Panc1 (cell line): ENCODE data around the gene ZSCAN31. TPM values are rescaled to one million over a fixed set of nuclear protein-coding genes. Genes with fewer than 3 reads are reported as not detected.

Experiments
- ATAC-seq: fragments of 200-7000 bp; cut with Tn5 transposase; 2 replicates; pipeline ENCODE4 v1.9.1; 2020; ENCODE audit warnings: mild to moderate bottlenecking, moderate library complexity
- BruUV-seq: library from RNA; stranded (reverse); fragments of 400-500 nt; replicated peaks from 2 replicates; lab custom pipeline; 2021; lab: Mats Ljungman, UMichigan
- CTCF ChIA-PET: fragments of 300-600 bp; sonication (Branson Sonifier 250); formaldehyde crosslinking; loops from one replicate; lab custom pipeline; 2022; ENCODE audit warnings: antibody characterized with exemption; lab: Charles Lee
- POLR2A ChIA-PET: fragments of 300-600 bp; sonication (Branson Sonifier 250); formaldehyde crosslinking; loops from one replicate; lab custom pipeline; 2022; ENCODE audit warnings: antibody characterized with exemption; lab: Charles Lee
- DNase-seq: peaks from one replicate; pipeline ENCODE4 v3.0.0-alpha.2; 2010; ENCODE audit warnings: low read depth, low spot score
- H3K27ac ChIP-seq: 2 replicates; pipeline ENCODE4 v1.5.1; 2011; ENCODE audit warnings: mild to moderate bottlenecking, low read length, inconsistent platforms
- H3K27me3 ChIP-seq: fragments of 200-500 bp; sonication (Bioruptor generic); 2 replicates; pipeline ENCODE4 v1.6.0; 2014; ENCODE audit warnings: low read length, inconsistent platforms; ENCODE audit not compliant: control insufficient read depth, insufficient read depth
- H3K36me3 ChIP-seq: fragments of 200-500 bp; sonication (Bioruptor generic); 2 replicates; pipeline ENCODE4 v1.5.1; 2014; ENCODE audit warnings: inconsistent platforms, mild to moderate bottlenecking, low read length, moderate library complexity; ENCODE audit not compliant: control insufficient read depth, insufficient read depth
- H3K4me1 ChIP-seq: 2 replicates; pipeline ENCODE4 v1.5.1; 2011; ENCODE audit warnings: inconsistent platforms, mild to moderate bottlenecking, low read length, moderate library complexity; ENCODE audit not compliant: control insufficient read depth, insufficient read depth
- H3K4me3 ChIP-seq, 2 experiments: 2 replicates each; pipeline ENCODE4 v1.5.1; 2011 to 2012; ENCODE audit warnings: low read depth in 2 of 2, low read length in 2 of 2, mild to moderate bottlenecking in 2 of 2, inconsistent platforms in 1 of 2, moderate library complexity in 1 of 2
- H3K9me3 ChIP-seq: fragments of 200-500 bp; sonication (Bioruptor generic); 2 replicates; pipeline ENCODE4 v1.5.1; 2014; ENCODE audit warnings: low read depth, mild to moderate bottlenecking, inconsistent platforms, low read length, moderate library complexity; ENCODE audit not compliant: control insufficient read depth, insufficient read depth
- POLR2AphosphoS5 ChIP-seq: IDR thresholded peaks from 2 replicates; pipeline ENCODE4 v1.6.1; 2012; ENCODE audit warnings: mild to moderate bottlenecking, low read depth, low read length, moderate library complexity
- REST ChIP-seq, 2 experiments: IDR thresholded peaks; 2 replicates each; pipeline ENCODE4 v1.6.1; 2011 to 2012; ENCODE audit warnings: low read depth in 2 of 2, control low read depth in 1 of 2, low read length in 1 of 2, mild to moderate bottlenecking in 1 of 2, moderate library complexity in 1 of 2; ENCODE audit not compliant: insufficient read depth in 1 of 2
- SIN3A ChIP-seq: IDR thresholded peaks from 2 replicates; pipeline ENCODE4 v1.6.1; 2012; ENCODE audit warnings: low read depth, mild to moderate bottlenecking, low read length, moderate library complexity, borderline replicate concordance; ENCODE audit not compliant: insufficient read depth
- TCF7L2 ChIP-seq: IDR thresholded peaks from 2 replicates; pipeline ENCODE4 v1.6.1; 2011; ENCODE audit warnings: mild to moderate bottlenecking, low read depth, low read length, inconsistent platforms
- in situ Hi-C: cut with HindIII; loops from 2 replicates; pipeline ENCODE4 v1.10.0; 2016; ENCODE audit warnings: low sequenced_read_pairs, low pct_unique_long_range_greater_than_20kb
- intact Hi-C: fragments of 100-400 bp; cut with micrococcal nuclease; formaldehyde crosslinking; loops from one replicate; pipeline ENCODE4 v1.10.0; 2022; ENCODE audit not compliant: unreplicated experiment
- total RNA-seq: library from RNA; stranded (reverse); gene quantifications from one replicate; pipeline ENCODE4 v1.2.1, GENCODE V29; 2021; ENCODE audit not compliant: unreplicated experiment
- TF ChIP-seq, protein P1 (sequence below): fragments of 450-650 bp; IDR thresholded peaks from 2 replicates; pipeline ENCODE4 v1.5.1; 2017; ENCODE audit warnings: mild to moderate bottlenecking

The ZSCAN31 gene
- total RNA-seq, 1 experiment from 2014 or later = 10.4 TPM

- H3K4me1 ChIP-seq = no peaks in the 10 kb centered on the region
- peaks cover under 1% of the 10 kb centered on the region; the same call in 1 of the 2 replicates for H3K36me3 ChIP-seq
- intact Hi-C loops (no loop called here), in situ Hi-C loops (no loop called here)
- no peak for TF ChIP-seq SIN3A
- TF ChIP-seq REST (IDR thresholded peaks at IDR 0.05; ENCODE audit: insufficient read depth in 1 of 2, low read depth in 2 of 2, low read length in 1 of 2) = no peak
- TF ChIP-seq, protein P1, sequence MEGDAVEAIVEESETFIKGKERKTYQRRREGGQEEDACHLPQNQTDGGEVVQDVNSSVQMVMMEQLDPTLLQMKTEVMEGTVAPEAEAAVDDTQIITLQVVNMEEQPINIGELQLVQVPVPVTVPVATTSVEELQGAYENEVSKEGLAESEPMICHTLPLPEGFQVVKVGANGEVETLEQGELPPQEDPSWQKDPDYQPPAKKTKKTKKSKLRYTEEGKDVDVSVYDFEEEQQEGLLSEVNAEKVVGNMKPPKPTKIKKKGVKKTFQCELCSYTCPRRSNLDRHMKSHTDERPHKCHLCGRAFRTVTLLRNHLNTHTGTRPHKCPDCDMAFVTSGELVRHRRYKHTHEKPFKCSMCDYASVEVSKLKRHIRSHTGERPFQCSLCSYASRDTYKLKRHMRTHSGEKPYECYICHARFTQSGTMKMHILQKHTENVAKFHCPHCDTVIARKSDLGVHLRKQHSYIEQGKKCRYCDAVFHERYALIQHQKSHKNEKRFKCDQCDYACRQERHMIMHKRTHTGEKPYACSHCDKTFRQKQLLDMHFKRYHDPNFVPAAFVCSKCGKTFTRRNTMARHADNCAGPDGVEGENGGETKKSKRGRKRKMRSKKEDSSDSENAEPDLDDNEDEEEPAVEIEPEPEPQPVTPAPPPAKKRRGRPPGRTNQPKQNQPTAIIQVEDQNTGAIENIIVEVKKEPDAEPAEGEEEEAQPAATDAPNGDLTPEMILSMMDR = no peak
- no peak for TF ChIP-seq POLR2AphosphoS5
- no peak for TF ChIP-seq TCF7L2
- ChIA-PET POLR2A (interaction anchor here (1.0 kb wide), 1 partner anchor 10 kb away, joined by 3 read pairs; no protein-coding TSS in a partner anchor), CTCF (interaction anchor here (0.6 kb wide), 1 partner anchor 64 kb away, joined by 3 read pairs; the partner anchor contains the start of gene PGBD1)
- H3K27ac ChIP-seq = no peak overlapping the region
- BruUV-seq = no TSS peak
- DNase-seq (no peak), ATAC-seq (no peak)
- no peaks in the 10 kb centered on the region for H3K27me3 ChIP-seq
- H3K4me3 ChIP-seq = no peak overlapping the region
- H3K9me3 ChIP-seq = no peaks in the 10 kb centered on the region
Measured at GRCh38 chr6:28345201-28345600, 9.3 kb upstream of the ZSCAN31 start.

DNA sequence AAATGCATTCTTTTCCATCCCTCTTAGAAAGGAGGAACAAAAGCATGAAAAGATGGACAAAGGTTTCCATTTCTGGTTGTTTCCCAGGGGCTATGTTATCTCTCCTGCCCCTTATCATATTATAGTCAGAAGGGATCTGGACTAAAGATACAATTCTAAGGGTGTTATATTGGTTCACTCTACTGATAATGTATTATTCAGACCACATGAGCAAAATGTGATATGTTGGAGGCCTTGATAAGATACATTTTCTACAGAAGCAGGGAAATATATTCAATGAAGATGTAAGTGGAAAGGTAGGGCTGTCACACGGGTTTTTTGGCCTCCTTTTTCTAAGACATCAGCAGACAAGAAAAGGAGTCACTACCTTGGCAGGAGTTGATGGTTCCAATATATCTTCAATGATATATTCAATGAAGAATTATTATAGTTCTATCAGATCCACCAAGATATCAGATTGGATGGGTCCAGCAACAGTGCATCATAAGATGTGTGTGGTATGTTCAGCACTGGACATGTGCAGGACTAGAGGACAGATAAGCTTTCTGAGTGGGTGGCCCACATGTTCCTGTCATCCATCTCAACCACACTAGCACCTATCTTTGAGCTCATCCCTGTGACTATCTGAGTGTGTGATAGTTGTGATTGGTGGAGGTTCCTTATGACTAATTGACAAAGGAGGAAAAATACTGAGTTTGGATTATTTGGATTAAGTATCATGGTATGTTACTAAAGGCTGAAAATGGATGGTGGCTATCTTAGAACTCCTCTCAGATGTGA lies 8.1 kb upstream of the ZSCAN31 start:
- CTCF ChIA-PET = no interaction called here
- Histone ChIP-seq H3K4me3 (no peak overlapping the region), H3K27me3 (no peaks in the 10 kb centered on the region), H3K27ac (no peak overlapping the region), H3K9me3 (no peaks in the 10 kb centered on the region), H3K36me3 (no peaks in the 10 kb centered on the region), H3K4me1 (no peaks in the 10 kb centered on the region)
- no TSS peak for BruUV-seq
- POLR2A ChIA-PET = no interaction called here
- DNase-seq = no peak
- no peak for ATAC-seq
- intact Hi-C loops (no loop called here), in situ Hi-C loops (no loop called here)
- TF ChIP-seq POLR2AphosphoS5 (no peak), SIN3A (no peak)
